Nephron progenitor cell (in vitro differentiated cells): ENCODE measurements around the gene WNT2.

Experiments used
- DNase-seq: peaks from one replicate; pipeline ENCODE4 v3.0.0; 2021
- H3K27ac Mint-ChIP-seq: 2 replicates; pipeline ENCODE4 v1.8.0; 2021; ENCODE audit warnings: mild to moderate bottlenecking, moderate library complexity, mixed read lengths
- H3K27me3 Mint-ChIP-seq: 2 replicates; pipeline ENCODE4 v1.8.0; 2021; ENCODE audit warnings: mild to moderate bottlenecking, low read depth, mixed read lengths; ENCODE audit not compliant: poor library complexity
- H3K36me3 Mint-ChIP-seq: 2 replicates; pipeline ENCODE4 v1.8.0; 2021; ENCODE audit warnings: low read depth, mixed read lengths
- H3K4me1 Mint-ChIP-seq: 2 replicates; pipeline ENCODE4 v1.8.0; 2021; ENCODE audit warnings: mixed read lengths
- H3K4me3 Mint-ChIP-seq: 2 replicates; pipeline ENCODE4 v1.8.0; 2021; ENCODE audit warnings: mild to moderate bottlenecking, moderate library complexity, mixed read lengths
- H3K9me3 Mint-ChIP-seq: 2 replicates; pipeline ENCODE4 v1.8.0; 2021; ENCODE audit warnings: mild to moderate bottlenecking, moderate library complexity, mixed read lengths
- CTCF ChIP-seq: fragments of 200-600 bp; sonication (generic); IDR thresholded peaks from 2 replicates; pipeline ENCODE4 v1.5.0; 2021; ENCODE audit warnings: antibody characterized with exemption

The WNT2 gene

GRCh38 chr7:117282239-117282812, 40.5 kb downstream of the WNT2 start:
- Mint-ChIP-seq H3K4me1 (peaks cover 15% of the 10 kb centered on the region), H3K9me3 (no peaks in the 10 kb centered on the region), H3K4me3 (no peak overlapping the region), H3K27me3 (peaks cover 7% of the 10 kb centered on the region), H3K27ac (no peak overlapping the region), H3K36me3 (no peaks in the 10 kb centered on the region)
- DNase-seq, result no peak
- no peak for TF ChIP-seq CTCF

DNA sequence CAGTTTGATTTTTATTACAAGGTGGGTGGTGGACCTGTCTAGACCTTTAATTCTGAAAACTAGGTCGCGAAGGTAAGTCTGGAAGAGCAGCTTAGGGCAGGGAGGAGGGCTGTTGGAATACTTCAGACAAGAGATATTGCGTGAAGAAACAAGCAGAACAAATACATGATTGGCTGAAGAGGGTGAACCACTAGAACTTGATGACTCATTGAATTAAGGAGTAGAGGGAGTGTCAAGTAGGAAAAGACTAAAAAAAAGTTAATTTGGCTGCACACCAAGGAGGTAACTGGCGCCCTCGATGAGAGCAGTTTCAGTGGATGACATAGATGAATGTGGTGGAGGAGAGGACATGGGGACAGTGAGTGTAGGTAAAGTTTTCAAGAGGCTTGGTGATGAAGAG, 41.3 kb downstream of the WNT2 start:
- Mint-ChIP-seq H3K36me3 (no peaks in the 10 kb centered on the region), H3K4me3 (no peak overlapping the region), H3K4me1 (peaks cover 15% of the 10 kb centered on the region), H3K27me3 (peaks cover 7% of the 10 kb centered on the region), H3K27ac (no peak overlapping the region), H3K9me3 (no peaks in the 10 kb centered on the region)
- no peak for TF ChIP-seq CTCF
- DNase-seq, result no peak

DNA sequence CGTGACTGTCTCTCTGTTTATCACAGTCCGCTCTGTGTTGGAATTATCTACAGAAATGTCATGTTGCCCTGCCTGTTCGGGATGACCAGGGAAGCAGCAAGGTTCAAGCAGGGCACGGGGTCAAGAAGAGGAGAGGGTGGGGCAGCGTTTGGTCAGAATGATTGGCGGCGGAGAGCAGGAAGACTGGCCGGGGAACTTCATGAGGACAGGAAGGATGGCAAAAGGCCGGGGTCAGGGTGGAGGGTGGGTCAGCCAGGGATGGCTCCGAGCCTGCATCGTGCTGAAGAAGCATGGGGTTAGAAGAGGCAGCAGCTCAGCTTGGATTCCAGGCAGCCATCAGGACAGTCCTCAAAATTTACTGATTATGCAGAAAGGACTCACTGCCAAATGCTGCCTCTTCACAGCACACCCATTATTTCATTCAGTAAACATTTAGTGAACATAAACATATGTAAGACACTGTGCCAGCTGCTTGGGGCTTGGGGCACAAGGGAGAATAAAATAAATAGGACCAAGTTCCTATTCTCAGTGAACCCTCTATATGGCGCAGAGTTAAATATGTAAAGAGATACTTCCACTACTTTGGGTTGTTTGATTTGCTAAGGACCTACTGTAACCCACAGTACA, 42.8 kb downstream of the WNT2 start:
- H3K36me3 Mint-ChIP-seq, result no peaks in the 10 kb centered on the region
- TF ChIP-seq CTCF, result no peak
- no peak overlapping the region for H3K4me3 Mint-ChIP-seq
- DNase-seq, result no peak
- peak overlapping the region; percentile 23 for H3K27ac Mint-ChIP-seq
- peaks cover 7% of the 10 kb centered on the region for H3K27me3 Mint-ChIP-seq
- peaks cover 16% of the 10 kb centered on the region for H3K4me1 Mint-ChIP-seq
- H3K9me3 Mint-ChIP-seq, result no peaks in the 10 kb centered on the region

DNA sequence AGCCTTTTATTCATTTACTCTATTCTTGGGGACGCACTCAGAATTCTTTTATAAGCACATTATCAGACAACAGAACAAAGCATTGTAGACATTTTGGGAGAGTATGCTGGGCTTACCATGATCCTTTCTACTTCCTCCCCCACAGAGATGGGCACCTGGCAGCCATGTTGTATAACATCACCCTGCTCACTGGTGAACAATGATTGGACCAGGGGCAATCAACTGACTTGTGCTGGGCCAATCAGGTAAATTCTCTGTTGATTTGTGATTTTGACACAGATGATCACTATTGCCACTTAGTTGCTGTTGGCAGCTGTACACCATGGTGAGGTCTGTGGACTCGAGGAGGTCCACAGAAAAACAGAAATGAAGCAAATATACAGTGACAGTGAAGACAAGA, 43.7 kb downstream of the WNT2 start:
- peaks cover 21% of the 10 kb centered on the region for H3K4me1 Mint-ChIP-seq
- H3K9me3 Mint-ChIP-seq, result no peaks in the 10 kb centered on the region
- no peaks in the 10 kb centered on the region for H3K36me3 Mint-ChIP-seq
- peaks cover 7% of the 10 kb centered on the region for H3K27me3 Mint-ChIP-seq
- TF ChIP-seq CTCF, result no peak
- DNase-seq, result no peak
- no peak overlapping the region for H3K4me3 Mint-ChIP-seq
- H3K27ac Mint-ChIP-seq, result no peak overlapping the region

GRCh38 chr7:117278040-117278439, 44.8 kb downstream of the WNT2 start:
- Mint-ChIP-seq H3K27me3 (peaks cover 7% of the 10 kb centered on the region), H3K4me1 (peaks cover 28% of the 10 kb centered on the region), H3K9me3 (no peaks in the 10 kb centered on the region), H3K27ac (no peak overlapping the region), H3K36me3 (no peaks in the 10 kb centered on the region), H3K4me3 (no peak overlapping the region)
- TF ChIP-seq CTCF, result no peak
- no peak for DNase-seq

DNA sequence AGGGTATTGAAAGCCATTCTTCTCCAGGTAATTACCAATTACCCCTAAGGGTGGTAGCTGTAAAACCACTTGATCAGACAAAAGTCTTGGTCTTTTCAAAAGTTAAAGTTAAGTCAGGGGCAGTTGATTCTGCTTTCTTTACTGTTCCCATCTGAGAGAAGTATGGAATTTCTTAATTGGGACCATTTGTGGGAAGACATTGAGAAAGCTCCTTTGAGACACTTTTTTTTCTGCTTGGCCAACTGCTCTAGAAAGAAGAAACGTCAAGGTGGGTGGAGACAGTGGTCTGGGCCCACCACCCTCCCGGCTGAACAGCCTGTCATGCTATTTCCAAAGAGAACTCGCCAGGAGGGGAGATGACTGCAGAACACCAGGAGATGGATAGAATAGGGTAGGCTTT, 45.3 kb downstream of the WNT2 start:
- peaks cover 29% of the 10 kb centered on the region for H3K4me1 Mint-ChIP-seq
- TF ChIP-seq CTCF, result no peak
- H3K4me3 Mint-ChIP-seq, result no peak overlapping the region
- H3K36me3 Mint-ChIP-seq, result no peaks in the 10 kb centered on the region
- no peak for DNase-seq
- no peaks in the 10 kb centered on the region for H3K9me3 Mint-ChIP-seq
- no peak overlapping the region for H3K27ac Mint-ChIP-seq
- H3K27me3 Mint-ChIP-seq, result peaks cover 8% of the 10 kb centered on the region
